Right lobe of liver (tissue), 6 donors: ENCODE data around the gene VPS26A. TPM values are rescaled to one million over a fixed set of nuclear protein-coding genes. Genes with fewer than 3 reads are reported as not detected.

Source experiments
- ATAC-seq, 4 donors: fragments of 200-7000 bp; cut with Tn5 transposase; one replicate each; pipeline ENCODE4 v1.9.1; 2020; ENCODE audit warnings: mild to moderate bottlenecking in 4 of 4, moderate library complexity in 4 of 4
- DNase-seq, 3 donors: peaks; one replicate each; pipeline ENCODE4 v3.0.0-alpha.2; 2020
- H3K27ac ChIP-seq, 3 donors: fragments of 200-600 bp; one replicate each; pipeline ENCODE4 v1.8.0; 2022
- H3K27me3 ChIP-seq, 2 donors: fragments of 200-600 bp; one replicate each; pipeline ENCODE4 v1.8.0; 2022
- H3K36me3 ChIP-seq, 4 donors: fragments of 200-600 bp; sonication (generic) in 1 of 4; one replicate each; pipeline versions ENCODE4 v1.5.1 to v1.8.0; 2017 to 2022; ENCODE audit warnings: control low read depth in 1 of 4
- H3K4me1 ChIP-seq, 4 donors: fragments of 200-600 bp; sonication (generic) in 1 of 4; one replicate each; pipeline versions ENCODE4 v1.5.1 to v1.8.0; 2017 to 2022; ENCODE audit warnings: control low read depth in 1 of 4
- H3K4me3 ChIP-seq, 3 donors: fragments of 200-600 bp; one replicate each; pipeline ENCODE4 v1.8.0; 2022
- H3K9me3 ChIP-seq, 4 donors: fragments of 200-600 bp; sonication (generic) in 1 of 4; one replicate each; pipeline versions ENCODE4 v1.5.1 to v1.8.0; 2017 to 2022; ENCODE audit warnings: control low read depth in 1 of 4
- CTCF ChIP-seq, 4 donors: fragments of 200-600 bp in 3 of 4; fragments of 450-650 bp in 1 of 4; IDR thresholded peaks; one replicate each; pipeline versions ENCODE4 v1.5.1 to v1.8.0; 2016 to 2022; ENCODE audit warnings: antibody characterized with exemption in 4 of 4, mild to moderate bottlenecking in 2 of 4
- POLR2A ChIP-seq: fragments of 450-650 bp; IDR thresholded peaks from one replicate; pipeline ENCODE4 v1.6.1; 2017; ENCODE audit warnings: antibody characterized with exemption, mild to moderate bottlenecking
- whole genome bisulfite sequencing: methylation state at CpG from one replicate; pipeline ENCODE4 v1.1.6; 2018; ENCODE audit warnings: low coverage, low lambda C conversion rate; ENCODE audit not compliant: insufficient coverage; ENCODE audit errors: missing lambda C conversion rate; 5-methylcytosine and 5-hydroxymethylcytosine counted together
- intact Hi-C, 2 donors: fragments of 100-400 bp; cut with DNase I; formaldehyde crosslinking; loops; one replicate each; pipeline versions ENCODE4 v1.11.2 to v1.14.1; 2022
- total RNA-seq, 6 experiments: library from RNA; depleted of rRNA in 2 of 6; stranded (reverse); fragments of >200 nt in 2 of 6; fragmentation: NEBNext Ultra II Directional in 3 of 6; extraction: Animal tissue kit (Norgen Biotek cat#: 25700) in 3 of 6; gene quantifications; one replicate each; pipeline versions ENCODE4 v1.1.0 to v1.2.4, GENCODE V29; 2016 to 2023
- donor health status: DM: no; HTN: yes; CAD: no.
- donor health status: DM: no; HTN: no; CAD: no.
- donor health status: DM: no; HTN: no; CAD: no.
- donor health status: DM: no; HTN: yes; CAD: no.
- donor health status: DM: no; HTN: yes; CAD: no.

The VPS26A gene
- total RNA-seq, 6 experiments from 2014 or later: 13.3 to 24.7 (median 19.3) TPM

GRCh38 chr10:69092959-69093850, 30.8 kb upstream of the VPS26A start:
- DNase-seq (peak in 2 of 3 donors; percentile 37 to 70), ATAC-seq (peak; percentile 77 to 86 (median 83))
- Histone ChIP-seq H3K4me1 (no peaks in the 10 kb centered on the region), H3K36me3 (no peaks in the 10 kb centered on the region), H3K9me3 (no peaks in the 10 kb centered on the region), H3K27ac (peak overlapping the region in 1 of 3 donors; percentile 24), H3K27me3 (no peaks in the 10 kb centered on the region), H3K4me3 (no peak overlapping the region)
- 33% methylated on average over 15 of the region's 17 CpGs for WGBS
- intact Hi-C loops: loop anchor here in 1 of 2 donors (10.0 kb wide), 1 partner anchor 88 kb away; no protein-coding TSS in a partner anchor
- TF ChIP-seq CTCF (IDR thresholded peaks at IDR 0.05): peak; percentile 80 to 87 (median 82)
- no peak for TF ChIP-seq POLR2A

GRCh38 chr10:69093933-69094332, 30.0 kb upstream of the VPS26A start:
- Histone ChIP-seq H3K27me3 (no peaks in the 10 kb centered on the region), H3K27ac (no peak overlapping the region), H3K36me3 (no peaks in the 10 kb centered on the region), H3K4me1 (no peaks in the 10 kb centered on the region), H3K9me3 (no peaks in the 10 kb centered on the region), H3K4me3 (no peak overlapping the region)
- DNase-seq: no peak
- ATAC-seq: peak in 2 of 4 donors; percentile 7 to 26
- TF ChIP-seq CTCF (IDR thresholded peaks at IDR 0.05) (no peak), POLR2A (no peak)
- WGBS: 60% methylated on average over 1 of the region's 1 CpG
- intact Hi-C loops: loop anchor here in 1 of 2 donors (10.0 kb wide), 1 partner anchor 89 kb away; no protein-coding TSS in a partner anchor

- WGBS: 57% methylated on average over 2 of the region's 2 CpGs
- Histone ChIP-seq H3K4me3 (no peak overlapping the region), H3K4me1 (no peaks in the 10 kb centered on the region), H3K36me3 (no peaks in the 10 kb centered on the region), H3K27ac (no peak overlapping the region), H3K9me3 (no peaks in the 10 kb centered on the region), H3K27me3 (no peaks in the 10 kb centered on the region)
- intact Hi-C loops: loop anchor here in 1 of 2 donors (10.0 kb wide), 1 partner anchor 91 kb away; no protein-coding TSS in a partner anchor
- DNase-seq (no peak), ATAC-seq (no peak)
- no peak for TF ChIP-seq POLR2A
- no peak for TF ChIP-seq CTCF (IDR thresholded peaks at IDR 0.05)
Measured at GRCh38 chr10:69096045-69096444, 27.9 kb upstream of the VPS26A start.

- no peaks in the 10 kb centered on the region for H3K36me3 ChIP-seq
- no peaks in the 10 kb centered on the region for H3K4me1 ChIP-seq
- no peak overlapping the region for H3K4me3 ChIP-seq
- 51% methylated on average over 3 of the region's 4 CpGs for WGBS
- no peak for ATAC-seq
- no peaks in the 10 kb centered on the region for H3K27me3 ChIP-seq
- H3K27ac ChIP-seq: no peak overlapping the region
- no peak for DNase-seq
- no peak for TF ChIP-seq CTCF (IDR thresholded peaks at IDR 0.05)
- no peak for TF ChIP-seq POLR2A
- intact Hi-C loops: loop anchor here in 1 of 2 donors (10.0 kb wide), 1 partner anchor 93 kb away; no protein-coding TSS in a partner anchor
- no peaks in the 10 kb centered on the region for H3K9me3 ChIP-seq
Measured at GRCh38 chr10:69097729-69098128, 26.2 kb upstream of the VPS26A start.
